NCI-H2107 treated with DMSO at 0.1 percent for 48 hours (cell line): ENCODE data around the gene CNOT10.

Experiments
- DNase-seq: peaks from one replicate; lab custom pipeline; 2025; ENCODE audit not compliant: unreplicated experiment; lab: John Stamatoyannopoulos, UW

The CNOT10 gene

DNA sequence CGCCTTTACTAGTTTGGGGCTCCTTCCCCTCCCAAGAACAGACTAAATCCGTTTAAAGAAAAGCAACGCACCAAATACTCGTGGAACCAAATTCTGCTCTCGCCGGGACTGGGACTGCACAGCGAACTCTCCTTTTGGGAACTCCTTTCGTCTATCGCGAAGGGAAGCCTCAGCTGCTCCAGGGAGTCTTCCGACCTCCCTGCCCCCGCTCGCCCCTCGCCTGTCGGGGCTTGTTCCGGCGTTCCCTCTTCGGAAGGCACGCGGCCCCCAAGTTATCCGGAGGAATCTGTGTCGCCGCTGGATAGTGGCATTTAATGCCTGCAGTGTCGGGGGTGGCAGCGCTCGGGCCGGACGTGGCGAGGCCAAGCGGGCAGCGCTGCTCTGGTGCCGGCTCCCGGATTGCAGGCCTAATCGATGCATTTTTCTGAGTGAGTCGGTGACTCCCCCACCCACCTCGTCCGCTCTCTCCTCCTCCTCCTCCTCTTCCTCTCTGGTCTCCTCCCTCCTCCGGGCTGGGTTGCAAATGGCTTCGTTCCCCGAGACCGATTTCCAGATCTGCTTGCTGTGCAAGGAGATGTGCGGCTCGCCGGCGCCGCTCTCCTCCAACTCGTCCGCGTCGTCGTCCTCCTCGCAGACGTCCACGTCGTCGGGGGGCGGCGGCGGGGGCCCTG, 132.7 kb downstream of the CNOT10 start, which contains the start of gene TRIM71:
Gene TRIM71 (plus strand): TSS at position 440 of the 671 bp plus-strand sequence. CDS start 84 bp downstream, at position 524.
- DNase-seq, result no peak

- DNase-seq, result no peak
Observed at GRCh38 chr3:32818229-32818969, 133.4 kb downstream of the CNOT10 start.

DNA sequence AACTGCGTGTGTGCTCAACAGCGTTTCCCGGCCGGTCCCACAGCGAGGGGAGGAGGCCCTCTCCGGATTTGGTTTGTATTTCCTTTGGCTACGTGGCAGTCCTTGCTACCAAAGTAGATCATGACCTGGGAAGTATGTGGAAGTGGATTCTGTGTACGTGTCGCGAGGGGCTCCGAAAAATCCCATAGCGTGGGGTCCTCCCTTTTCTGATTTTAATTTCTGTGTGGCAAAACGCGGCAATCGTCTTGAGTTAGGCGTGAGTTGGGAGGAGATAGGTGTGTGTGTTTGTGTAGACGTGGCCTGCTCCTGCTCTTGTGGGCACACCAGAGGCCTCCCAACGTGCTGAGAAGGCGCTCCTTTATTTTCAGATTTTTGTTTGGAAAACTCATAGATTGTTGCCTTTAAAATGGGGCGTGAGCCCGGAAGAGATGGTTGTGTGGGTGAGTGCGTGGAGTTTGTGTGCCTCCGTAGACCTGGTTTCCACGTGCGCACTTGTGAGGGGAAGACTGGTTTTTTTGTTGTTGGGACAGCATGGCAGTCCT, 134.1 kb downstream of the CNOT10 start:
- DNase-seq, result no peak

GRCh38 chr3:32819551-32820348, 134.8 kb downstream of the CNOT10 start:
- DNase-seq, result no peak

GRCh38 chr3:32820430-32820829, 135.4 kb downstream of the CNOT10 start:
- DNase-seq, result no peak

DNA sequence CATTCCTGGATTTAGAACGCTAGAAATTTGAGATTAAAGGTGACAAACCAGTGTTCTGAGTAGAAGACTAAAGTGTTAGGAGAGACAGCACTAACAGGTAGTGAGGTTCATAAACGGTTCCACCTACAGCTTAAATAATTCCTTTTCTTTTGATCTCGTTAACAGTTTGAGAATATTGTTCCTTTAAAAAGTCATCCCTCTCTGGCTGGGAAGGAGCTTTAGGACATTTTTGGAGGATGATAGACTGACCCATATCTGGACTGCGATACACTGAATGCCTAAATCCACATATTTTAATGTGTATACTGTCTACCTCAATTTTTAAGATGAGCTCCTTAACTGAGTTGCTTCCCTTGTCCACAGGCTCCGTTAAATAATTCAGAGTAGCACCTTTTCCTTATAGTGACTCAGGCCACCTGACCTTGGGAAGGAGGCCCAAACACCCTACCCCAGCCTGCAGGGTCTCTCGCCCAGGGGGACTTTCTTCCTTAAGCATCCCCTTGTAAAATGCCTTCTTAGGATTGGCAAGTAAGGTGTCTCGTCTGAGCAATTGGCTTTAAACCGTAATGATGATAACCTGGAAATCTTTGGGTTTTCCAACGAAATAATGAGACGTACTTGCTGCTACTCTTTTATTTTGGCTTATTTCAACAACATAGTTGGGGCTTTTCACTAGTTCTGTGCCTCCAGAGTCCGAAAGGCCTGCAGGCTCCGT, 136.1 kb downstream of the CNOT10 start:
- no peak for DNase-seq

DNA sequence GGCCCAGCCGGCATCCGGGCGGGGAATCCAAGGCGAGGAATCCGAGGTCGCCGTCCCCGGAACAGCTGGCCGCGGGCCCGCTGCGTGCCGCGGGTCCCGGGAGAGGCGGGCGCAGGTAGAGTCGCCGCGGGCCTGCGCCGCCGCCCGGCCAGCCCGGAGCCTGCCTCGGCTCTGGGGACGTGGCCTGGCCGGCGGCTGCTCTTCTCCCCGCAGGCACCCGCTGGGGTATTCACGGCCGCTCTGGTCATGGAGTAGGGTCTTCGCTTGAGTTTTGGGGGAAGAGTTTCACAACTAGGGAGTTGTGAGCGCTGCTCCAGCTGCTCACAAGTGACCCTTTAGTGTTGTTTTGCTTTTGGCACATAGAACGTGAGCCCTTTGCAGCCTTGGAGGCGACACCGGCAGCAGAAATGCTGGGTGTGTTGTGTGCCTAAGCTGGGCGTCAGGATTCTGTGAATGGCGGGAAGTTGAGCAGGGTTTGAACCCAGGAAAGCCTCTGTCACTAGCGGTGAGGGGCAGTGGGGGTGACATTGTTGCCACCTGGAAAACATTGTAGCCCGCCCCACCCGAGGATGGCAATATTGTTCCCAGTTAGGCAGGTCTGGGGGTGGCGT, 136.8 kb downstream of the CNOT10 start:
- no peak for DNase-seq

DNA sequence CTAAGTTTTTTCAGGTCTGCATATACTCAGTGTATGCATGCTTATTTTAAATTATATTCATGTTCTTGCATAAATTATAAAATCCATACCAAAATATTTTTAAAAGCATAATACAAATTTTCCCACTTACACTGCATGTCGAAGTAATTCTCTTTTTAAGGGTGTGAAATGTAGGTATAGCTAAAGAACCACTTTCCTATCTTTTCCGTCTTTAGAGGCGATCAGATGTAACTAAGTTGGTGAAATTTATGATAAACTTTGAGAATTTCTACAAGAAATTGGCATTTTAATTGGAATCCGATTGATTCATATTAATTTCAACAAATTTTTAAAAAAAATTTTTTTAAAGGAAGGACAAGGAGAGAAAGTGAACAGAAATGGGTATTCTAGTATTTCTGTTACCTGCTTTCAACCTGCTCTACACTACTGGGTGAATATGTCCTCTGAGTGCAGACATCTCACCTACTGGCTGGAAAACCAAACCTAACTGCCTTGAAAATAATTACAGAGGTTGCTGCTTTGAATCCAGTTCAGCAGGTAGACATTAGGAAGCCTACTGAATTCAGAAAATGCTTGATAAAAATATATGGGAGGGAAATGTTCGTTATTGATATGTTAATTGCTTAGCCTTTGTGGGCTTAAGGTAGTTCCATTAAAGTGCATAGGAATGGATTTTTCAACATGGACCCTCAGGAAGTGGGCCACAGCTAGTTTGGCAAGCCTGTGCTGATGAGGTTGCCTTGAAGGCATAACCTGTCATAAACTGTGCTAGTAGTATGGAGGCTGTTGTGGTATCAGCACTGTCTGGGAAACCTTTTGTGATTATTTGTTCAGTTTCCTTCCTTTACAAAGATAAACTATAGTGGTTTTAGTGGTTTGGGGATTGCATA, 137.9 kb downstream of the CNOT10 start:
- no peak for DNase-seq
